Measurements from ENCODE around the gene CCDC91. TPM values are rescaled to one million over a fixed set of nuclear protein-coding genes. Genes with fewer than 3 reads are reported as not detected.
A peak's percentile ranks its signal among the peaks of the same experiment; 100 is the strongest.

Gene CCDC91
- total RNA-seq, 1 donor from 2014 or later, result 51.3 TPM

DNA sequence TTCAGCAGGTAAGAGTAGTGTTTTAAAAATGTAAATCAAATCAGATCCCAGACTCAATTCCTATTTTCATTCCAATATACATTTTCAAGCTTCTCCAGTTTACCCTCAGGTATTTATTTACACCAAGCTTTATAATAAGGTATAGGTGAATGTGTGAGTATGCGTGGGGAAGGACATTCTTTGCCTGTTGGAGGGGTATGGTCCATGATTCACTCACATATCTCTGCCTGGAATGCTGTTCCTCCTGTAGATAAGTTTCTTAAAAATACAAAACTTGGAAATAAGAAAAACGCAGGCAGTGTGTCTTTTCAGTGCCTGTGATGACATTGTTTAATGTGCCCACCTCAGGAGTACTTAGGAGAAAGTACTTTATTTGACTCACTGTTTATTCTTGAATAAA, 118.6 kb downstream of the CCDC91 start:
- H3K36me3 Mint-ChIP-seq (ENCODE audit: insufficient read depth), result peaks cover 42% of the 10 kb centered on the region
- H3K4me1 Mint-ChIP-seq (ENCODE audit: low read depth), result peaks cover 18% of the 10 kb centered on the region
- no peak for TF ChIP-seq CTCF (IDR thresholded peaks at IDR 0.05; ENCODE audit: unreplicated experiment)
- H3K9me3 Mint-ChIP-seq (ENCODE audit: low read depth), result peaks cover 6% of the 10 kb centered on the region
- H3K27ac Mint-ChIP-seq, result no peak overlapping the region
- no peak for DNase-seq (ENCODE audit: low spot score, unreplicated experiment)
- H3K4me3 Mint-ChIP-seq (ENCODE audit: low read depth), result no peak overlapping the region
- no peaks in the 10 kb centered on the region for H3K27me3 Mint-ChIP-seq

GRCh38 chr12:28313631-28314030, 123.4 kb downstream of the CCDC91 start:
- peaks cover 25% of the 10 kb centered on the region for H3K9me3 Mint-ChIP-seq (ENCODE audit: low read depth)
- no peaks in the 10 kb centered on the region for H3K27me3 Mint-ChIP-seq
- H3K27ac Mint-ChIP-seq, result no peak overlapping the region
- H3K4me1 Mint-ChIP-seq (ENCODE audit: low read depth), result peaks cover 30% of the 10 kb centered on the region
- DNase-seq (ENCODE audit: low spot score, unreplicated experiment), result no peak
- no peak for TF ChIP-seq CTCF (IDR thresholded peaks at IDR 0.05; ENCODE audit: unreplicated experiment)
- peaks cover 51% of the 10 kb centered on the region for H3K36me3 Mint-ChIP-seq (ENCODE audit: insufficient read depth)
- no peak overlapping the region for H3K4me3 Mint-ChIP-seq (ENCODE audit: low read depth)

- Mint-ChIP-seq H3K36me3 (ENCODE audit: insufficient read depth) (peaks cover 38% of the 10 kb centered on the region), H3K4me1 (ENCODE audit: low read depth) (peaks cover 42% of the 10 kb centered on the region), H3K4me3 (ENCODE audit: low read depth) (no peak overlapping the region), H3K27ac (no peak overlapping the region), H3K9me3 (ENCODE audit: low read depth) (peaks cover 25% of the 10 kb centered on the region), H3K27me3 (no peaks in the 10 kb centered on the region)
- DNase-seq (ENCODE audit: low spot score, unreplicated experiment), result no peak
- TF ChIP-seq CTCF (IDR thresholded peaks at IDR 0.05; ENCODE audit: unreplicated experiment), result no peak
Observed at GRCh38 chr12:28316049-28316448, 125.8 kb downstream of the CCDC91 start.

DNA sequence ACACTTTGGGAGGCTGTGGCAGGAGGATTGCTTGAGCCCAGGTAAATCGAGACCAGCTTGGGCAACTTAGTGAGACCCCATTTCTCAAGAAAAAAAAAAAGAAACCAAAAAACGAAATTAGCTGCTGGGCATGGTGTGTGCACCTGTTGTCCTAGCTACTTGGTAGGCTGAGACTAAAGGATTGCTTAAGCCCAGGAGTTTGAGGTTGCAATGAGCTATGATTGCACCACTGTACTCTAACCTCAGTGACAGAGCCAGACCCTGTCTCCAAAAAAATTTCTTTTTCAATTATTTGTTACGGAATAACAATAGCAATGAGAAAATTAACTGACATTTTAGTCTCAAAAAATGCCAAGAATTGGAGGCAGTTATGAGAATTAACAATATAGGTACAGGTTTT, 128.0 kb downstream of the CCDC91 start:
- no peak overlapping the region for H3K27ac Mint-ChIP-seq
- peaks cover 51% of the 10 kb centered on the region for H3K4me1 Mint-ChIP-seq (ENCODE audit: low read depth)
- H3K27me3 Mint-ChIP-seq, result no peaks in the 10 kb centered on the region
- H3K9me3 Mint-ChIP-seq (ENCODE audit: low read depth), result peaks cover 19% of the 10 kb centered on the region
- peaks cover 24% of the 10 kb centered on the region for H3K36me3 Mint-ChIP-seq (ENCODE audit: insufficient read depth)
- DNase-seq (ENCODE audit: low spot score, unreplicated experiment), result no peak
- no peak for TF ChIP-seq CTCF (IDR thresholded peaks at IDR 0.05; ENCODE audit: unreplicated experiment)
- H3K4me3 Mint-ChIP-seq (ENCODE audit: low read depth), result no peak overlapping the region

DNA sequence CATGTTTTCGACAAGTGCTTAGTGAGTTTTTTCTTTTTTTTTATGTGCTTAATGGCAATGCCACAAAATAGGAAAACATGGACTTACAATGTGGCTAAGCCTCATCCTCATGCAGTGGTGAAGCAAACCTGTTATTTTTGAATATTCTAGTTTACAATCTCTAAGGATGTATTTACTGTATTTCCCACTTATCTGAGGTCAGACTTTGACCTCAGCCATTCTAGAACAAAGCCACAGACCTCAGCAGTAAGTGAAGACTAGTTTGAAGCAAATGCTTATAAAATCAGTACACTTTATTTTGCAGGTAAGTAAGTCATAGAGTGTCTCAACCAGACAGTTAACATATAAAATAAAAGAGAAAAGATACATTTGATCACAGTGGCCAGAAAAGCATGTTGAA, 130.1 kb downstream of the CCDC91 start:
- Mint-ChIP-seq H3K9me3 (ENCODE audit: low read depth) (peaks cover 14% of the 10 kb centered on the region), H3K36me3 (ENCODE audit: insufficient read depth) (peaks cover 14% of the 10 kb centered on the region), H3K27me3 (no peaks in the 10 kb centered on the region), H3K4me3 (ENCODE audit: low read depth) (peak overlapping the region; percentile 27), H3K4me1 (ENCODE audit: low read depth) (peaks cover 56% of the 10 kb centered on the region), H3K27ac (peak overlapping the region; percentile 94)
- no peak for TF ChIP-seq CTCF (IDR thresholded peaks at IDR 0.05; ENCODE audit: unreplicated experiment)
- no peak for DNase-seq (ENCODE audit: low spot score, unreplicated experiment)

Data from progenitor cell of endocrine pancreas (in vitro differentiated cells).